Right renal pelvis (tissue), 4 donors: ENCODE results near the gene LAMA1. TPM values are rescaled to one million over a fixed set of nuclear protein-coding genes. Genes with fewer than 3 reads are reported as not detected.
A peak's percentile ranks its signal among the peaks of the same experiment; 100 is the strongest.

Experiments
- DNase-seq, 4 donors: peaks; one replicate each; pipeline ENCODE4 v3.0.0-alpha.2; 2013; ENCODE audit warnings: low read depth in 4 of 4, low spot score in 3 of 4, missing footprints in 1 of 4
- polyA plus RNA-seq, 4 donors: library from polyadenylated mRNA; unstranded; fragments of 120-200 nt; gene quantifications; one replicate each; pipeline ENCODE4 v1.2.1, GENCODE V29; 2013; ENCODE audit not compliant: insufficient read length in 4 of 4

Gene LAMA1
- polyA plus RNA-seq, 4 donors: 62.5 to 80.1 (median 74.3) TPM

DNA sequence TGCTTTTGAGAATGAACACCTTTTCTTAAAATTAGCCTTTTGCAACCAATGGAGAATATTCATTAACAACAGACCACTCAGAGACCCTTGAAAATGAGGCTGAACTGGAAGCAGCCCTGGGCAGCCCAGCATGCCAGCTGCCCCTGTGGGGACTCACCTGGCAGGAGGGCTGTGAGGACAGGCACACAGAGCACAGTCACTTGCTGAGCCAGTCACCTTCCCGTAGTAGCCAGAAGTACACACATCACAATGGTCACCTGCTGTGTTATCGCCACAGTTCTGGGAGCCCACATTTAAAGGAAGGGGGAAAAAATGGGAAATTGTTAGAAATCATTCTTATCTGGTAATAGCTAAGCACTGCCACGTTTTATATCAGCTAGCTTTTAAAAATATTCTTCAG is 115.5 kb downstream of the LAMA1 start:
- DNase-seq: no peak

DNA sequence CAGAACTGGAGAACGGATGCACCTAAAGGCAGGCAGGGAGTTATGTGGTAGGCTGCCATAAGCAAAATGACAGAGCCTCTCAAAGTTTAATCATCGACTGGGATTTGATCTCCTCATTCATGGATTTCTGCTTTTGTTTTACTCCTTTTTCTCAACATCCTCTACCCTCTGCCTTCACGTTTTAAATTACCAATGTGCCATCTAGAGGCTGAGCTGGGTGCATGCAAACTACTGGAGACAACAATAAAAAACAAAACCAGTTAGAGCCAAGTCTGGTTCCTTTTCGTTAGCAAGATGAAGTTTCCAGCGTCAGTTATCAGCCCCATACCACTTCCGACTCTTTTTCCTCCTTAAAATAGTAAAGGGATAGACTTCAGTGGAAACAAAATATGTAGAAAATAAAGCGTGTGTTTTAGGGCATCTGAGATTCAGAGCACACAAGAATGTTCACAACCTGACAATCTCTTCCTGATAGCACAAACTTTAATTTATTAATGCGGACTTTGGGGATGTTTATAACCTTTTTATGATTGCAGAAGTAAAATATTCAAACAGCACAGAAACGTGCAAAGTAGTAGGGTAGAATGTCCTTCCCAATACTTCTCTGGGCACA is 117.0 kb downstream of the LAMA1 start:
- DNase-seq: peak in 2 of 4 donors; percentile 22 to 37

- no peak for DNase-seq
Measured at GRCh38 chr18:6997808-6998207, 119.8 kb downstream of the LAMA1 start.

- DNase-seq: no peak
Measured at GRCh38 chr18:6994771-6995430, 122.7 kb downstream of the LAMA1 start.

DNA sequence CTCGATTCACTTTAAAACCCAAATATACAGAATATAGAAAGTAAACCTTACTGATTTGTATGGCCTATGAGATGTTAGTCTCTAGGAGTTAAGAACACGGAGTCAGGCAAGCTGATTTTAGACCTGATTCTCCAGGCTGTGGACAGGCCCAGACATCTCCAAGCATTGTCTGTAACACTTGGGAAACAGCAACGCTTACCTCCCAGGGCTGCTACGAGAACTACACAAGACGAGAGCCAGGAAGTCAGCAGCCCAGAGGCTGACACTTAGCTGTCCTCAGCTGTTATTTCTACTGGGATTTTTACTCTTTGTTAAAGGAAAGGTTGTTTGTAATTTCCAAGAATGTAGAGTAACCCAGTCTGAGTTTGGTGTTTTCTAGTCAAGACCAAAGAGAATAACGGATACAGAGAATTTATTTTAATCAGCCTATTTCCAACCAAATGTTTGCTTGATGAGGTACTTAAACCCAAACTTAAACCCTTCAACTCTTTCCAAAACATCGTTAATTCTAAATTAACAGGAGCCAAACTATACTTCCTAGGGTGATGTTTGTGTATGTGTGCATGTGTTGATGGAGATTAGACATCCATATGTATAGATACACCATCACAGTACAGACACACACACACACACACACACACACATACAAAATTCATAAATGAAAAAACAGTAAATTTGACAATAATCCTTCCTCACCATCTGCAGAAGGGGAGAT is 123.4 kb downstream of the LAMA1 start:
- DNase-seq: no peak

DNA sequence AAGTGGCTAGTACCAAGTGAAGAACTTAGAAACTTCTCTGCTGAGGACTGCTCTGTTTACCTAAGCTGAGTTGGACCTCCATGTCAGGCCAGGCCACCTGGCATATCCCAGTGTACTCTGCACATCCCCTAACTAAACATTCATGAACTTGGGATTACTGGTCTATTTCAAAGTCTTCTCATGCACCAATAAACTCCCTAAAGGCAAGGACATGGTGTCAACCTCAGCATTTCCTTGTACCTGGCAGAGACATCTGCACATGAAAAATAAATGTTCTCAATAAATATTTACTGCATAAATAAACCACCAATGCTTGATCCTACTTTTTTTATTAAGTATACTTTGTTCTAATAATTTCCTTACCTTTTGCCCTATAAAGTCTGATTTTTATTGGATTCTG is 124.8 kb downstream of the LAMA1 start:
- DNase-seq: no peak

DNA sequence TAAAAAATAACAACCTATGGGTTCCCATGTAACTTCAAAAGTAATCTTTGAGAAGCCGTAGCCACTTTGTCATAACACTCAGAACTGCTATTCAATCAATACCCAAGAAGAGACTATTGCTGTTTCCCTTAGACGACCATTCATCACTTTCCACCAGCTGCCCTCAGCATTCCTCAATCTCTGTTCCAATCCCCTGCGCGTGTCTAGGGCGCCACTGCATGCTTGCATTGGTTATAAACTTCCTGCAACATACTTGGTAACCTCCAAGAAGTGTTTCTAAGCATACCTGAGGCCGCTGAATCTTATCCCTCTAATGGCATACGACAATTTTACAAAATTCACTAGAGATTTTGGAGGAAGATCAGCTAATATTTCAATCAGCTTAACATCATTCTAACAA is 134.2 kb downstream of the LAMA1 start:
- no peak for DNase-seq

DNA sequence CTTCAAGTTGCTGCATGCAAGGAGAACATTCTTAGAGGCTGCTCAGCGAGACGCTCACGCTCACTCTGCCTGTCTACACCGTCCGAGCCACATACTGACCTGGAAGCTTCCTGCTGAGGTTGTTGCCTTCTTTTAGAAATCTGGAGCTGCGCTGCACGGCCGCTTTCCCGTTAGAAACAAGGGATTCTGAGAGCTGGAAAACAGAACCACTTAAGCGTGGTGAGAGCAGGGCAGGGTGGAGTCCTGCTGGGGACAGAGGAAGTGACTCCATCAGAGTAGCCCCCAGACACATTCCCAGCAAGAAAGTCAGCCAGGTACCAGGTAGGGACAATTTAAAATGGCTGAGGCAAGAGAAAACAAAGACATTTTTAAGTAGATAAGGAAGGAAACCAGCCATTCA is 135.2 kb downstream of the LAMA1 start:
- DNase-seq: no peak

- no peak for DNase-seq
Measured at GRCh38 chr18:6980363-6980762, 137.2 kb downstream of the LAMA1 start.

DNA sequence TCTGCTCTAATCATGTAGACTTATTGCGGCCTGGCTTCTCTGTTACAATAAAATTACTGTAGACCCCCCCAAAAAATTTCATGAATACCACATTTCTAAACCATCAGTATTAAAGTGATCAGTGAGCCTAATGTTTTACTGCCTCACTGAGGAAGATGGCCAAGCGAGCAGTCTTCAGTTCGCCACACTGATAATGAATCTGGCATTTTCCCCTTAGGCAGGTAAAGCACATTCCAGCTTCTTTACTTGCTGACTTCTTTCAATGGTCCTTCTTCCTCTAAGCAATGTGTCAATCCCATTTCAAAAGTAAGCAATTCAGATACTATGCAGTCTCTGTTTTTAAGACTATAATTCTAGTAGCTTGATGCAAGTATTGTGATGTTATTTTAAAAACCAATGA is 137.6 kb downstream of the LAMA1 start:
- no peak for DNase-seq

- no peak for DNase-seq
Measured at GRCh38 chr18:6976935-6977334, 140.7 kb downstream of the LAMA1 start.

DNA sequence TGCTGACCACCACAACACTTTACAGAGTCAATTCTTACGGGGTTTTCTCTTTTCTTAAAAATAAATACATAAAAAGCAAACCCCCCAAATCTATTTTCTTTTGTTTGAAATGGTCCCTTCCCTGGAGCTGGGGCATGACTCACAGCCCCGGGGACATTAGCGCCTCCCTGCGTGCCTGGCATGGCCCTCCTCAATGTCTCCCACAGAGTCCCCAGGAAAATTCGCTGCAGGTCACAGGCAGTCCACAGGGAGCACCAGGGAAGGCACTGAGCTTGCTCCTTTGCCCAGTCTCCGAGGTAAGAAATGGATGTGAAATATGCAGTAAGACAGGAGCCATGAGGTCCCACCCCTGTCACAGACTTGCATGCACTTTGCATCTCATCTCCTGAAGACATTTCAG is 142.5 kb downstream of the LAMA1 start:
- no peak for DNase-seq

- DNase-seq: no peak
Measured at GRCh38 chr18:6971823-6972478, 145.6 kb downstream of the LAMA1 start.

- no peak for DNase-seq
Measured at GRCh38 chr18:6963452-6964097, 154.0 kb downstream of the LAMA1 start.

DNA sequence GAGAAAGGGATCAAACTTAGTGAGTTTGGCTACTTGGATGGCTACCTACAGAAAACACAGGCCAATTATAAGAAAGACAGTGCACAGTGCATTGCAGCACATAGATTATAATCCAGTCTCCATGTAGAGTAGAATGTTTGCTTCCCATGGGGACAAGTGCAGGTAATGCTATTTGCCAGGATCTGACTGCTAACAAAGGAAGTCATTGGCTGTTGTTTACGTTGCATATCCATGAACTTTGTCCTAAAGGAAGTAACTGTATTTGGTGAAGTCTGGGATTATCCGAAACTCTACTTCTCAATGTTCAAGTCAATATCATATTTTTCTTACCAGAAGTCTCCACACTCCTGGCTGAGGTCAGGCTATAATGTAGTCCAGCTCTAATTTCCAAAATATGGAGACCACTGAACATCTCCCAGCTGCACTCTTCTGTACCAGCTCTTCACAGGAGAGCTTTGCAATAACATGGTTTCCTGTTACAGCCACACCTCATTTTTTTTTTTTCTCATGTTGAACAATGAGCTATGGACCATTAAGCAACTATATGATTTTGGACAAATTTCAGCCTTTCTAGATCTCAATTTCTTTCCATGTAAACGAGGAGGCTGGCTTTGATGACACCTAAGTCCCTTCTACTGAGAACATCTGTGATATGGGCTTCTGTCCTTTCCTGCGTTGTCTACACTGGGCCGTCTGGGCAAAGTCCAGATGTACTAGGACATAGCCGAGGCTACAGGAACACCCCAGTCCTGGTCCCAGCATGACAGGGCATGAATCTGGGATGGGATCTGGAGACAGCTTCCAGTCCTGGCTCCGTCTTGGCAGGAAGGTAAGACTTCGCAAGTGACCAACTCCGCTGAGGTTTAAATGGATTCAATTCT is 154.8 kb downstream of the LAMA1 start:
- no peak for DNase-seq

DNA sequence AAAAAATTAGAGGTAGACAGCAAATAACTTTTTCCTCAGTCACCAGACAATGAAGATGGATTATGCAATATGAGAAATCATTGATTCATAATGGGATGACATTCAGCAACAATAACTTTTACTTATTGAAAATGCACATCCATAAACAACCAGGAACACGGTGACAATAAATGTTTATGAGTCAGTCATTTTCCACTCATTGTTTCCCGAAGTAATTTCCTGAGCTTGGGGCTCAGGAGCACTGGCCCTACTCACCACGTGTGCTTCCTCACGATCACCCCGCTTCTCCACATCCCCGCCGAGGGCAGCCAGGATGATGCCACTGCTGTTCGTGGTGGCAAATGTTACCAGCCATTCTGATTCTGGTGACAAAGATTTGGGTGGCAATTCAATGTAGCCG is 156.3 kb downstream of the LAMA1 start:
- no peak for DNase-seq

DNA sequence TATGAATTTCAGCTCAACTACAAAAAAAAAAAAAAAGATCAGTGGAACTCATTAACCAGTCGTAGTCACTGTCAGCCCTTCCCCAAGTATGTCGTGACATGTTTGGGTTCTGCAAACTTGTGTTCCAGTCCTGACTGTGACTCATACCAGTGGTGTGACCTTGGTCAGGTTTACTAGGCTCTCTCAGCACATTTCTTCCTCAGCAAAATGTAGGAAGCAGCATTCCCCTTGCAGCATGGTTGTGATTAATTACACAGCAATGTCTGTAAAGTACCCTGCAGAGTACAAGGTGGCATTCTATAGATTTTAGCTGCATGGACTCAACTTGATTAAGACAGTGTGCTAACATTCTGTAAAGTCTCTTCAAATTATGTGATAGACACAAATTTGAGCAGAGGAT is 156.9 kb downstream of the LAMA1 start:
- no peak for DNase-seq

DNA sequence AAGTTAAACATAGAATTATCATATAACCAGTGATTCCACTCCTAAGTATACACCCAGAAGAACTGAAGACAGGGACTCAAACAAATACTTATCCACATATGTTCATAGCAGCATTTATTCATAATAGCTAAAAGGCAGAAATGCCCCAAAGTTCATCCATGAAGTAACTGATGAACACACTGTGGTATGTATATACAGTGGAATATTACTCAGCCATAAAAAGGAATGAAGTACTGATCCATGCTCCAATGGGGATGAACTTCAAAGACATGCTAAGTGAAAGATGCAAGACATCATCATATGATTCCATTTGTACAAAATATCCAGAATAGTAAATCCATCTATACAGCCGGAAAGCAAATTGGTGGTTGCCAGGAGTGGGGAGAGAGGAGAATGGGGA is 157.5 kb downstream of the LAMA1 start:
- DNase-seq: no peak

GRCh38 chr18:6959110-6959509 is 158.5 kb downstream of the LAMA1 start:
- no peak for DNase-seq

GRCh38 chr18:6956999-6957398 is 160.6 kb downstream of the LAMA1 start:
- no peak for DNase-seq
